Kidney capillary endothelial cell (primary cell): ENCODE data around the gene UGT2A3.
"Not testable (repeated sequence)": the region's sequence is repeated elsewhere in the genome, so short reads cannot be mapped to it uniquely, and the experiment has no call there.

Source experiments
- DNase-seq: peaks from one replicate; pipeline ENCODE4 v3.0.0-alpha.2; 2018; ENCODE audit warnings: low spot score

The UGT2A3 gene

GRCh38 chr4:68951078-68951805 lies at the start of gene UGT2A3:
UGT2A3 (minus strand) TSS chr4:68951804; CDS start chr4:68951760, 44 bp downstream.
- no peak for DNase-seq

GRCh38 chr4:68997040-68997439 lies 45.4 kb upstream of the UGT2A3 start:
- no peak for DNase-seq

- DNase-seq, result no peak
Measured at GRCh38 chr4:68995292-68995691, 43.7 kb upstream of the UGT2A3 start.

- DNase-seq, result no peak
Measured at GRCh38 chr4:68987007-68987406, 35.4 kb upstream of the UGT2A3 start.

GRCh38 chr4:68985442-68985841 lies 33.8 kb upstream of the UGT2A3 start:
- no peak for DNase-seq

- DNase-seq, result no peak
Measured at GRCh38 chr4:68984947-68985346, 33.3 kb upstream of the UGT2A3 start.

GRCh38 chr4:68963374-68963773 lies 11.8 kb upstream of the UGT2A3 start:
- no peak for DNase-seq

- DNase-seq, result no peak
Measured at GRCh38 chr4:68962868-68963267, 11.3 kb upstream of the UGT2A3 start.

GRCh38 chr4:68960294-68961163 lies 8.9 kb upstream of the UGT2A3 start:
- DNase-seq, result no peak

GRCh38 chr4:68959085-68959484 lies 7.5 kb upstream of the UGT2A3 start:
- DNase-seq, result not testable (repeated sequence)

GRCh38 chr4:68954126-68954525 lies 2.5 kb upstream of the UGT2A3 start:
- DNase-seq, result no peak

- no peak for DNase-seq
Measured at GRCh38 chr4:68953056-68953596, 1.5 kb upstream of the UGT2A3 start.

- no peak for DNase-seq
Measured at GRCh38 chr4:68951806-68952585, 392 bp upstream of the UGT2A3 start.

- DNase-seq, result no peak
Measured at GRCh38 chr4:68950033-68950432, 1.6 kb downstream of the UGT2A3 start.

- DNase-seq, result no peak
Measured at GRCh38 chr4:68948985-68949384, 2.6 kb downstream of the UGT2A3 start.

- DNase-seq, result no peak
Measured at GRCh38 chr4:68948044-68948743, 3.4 kb downstream of the UGT2A3 start.

GRCh38 chr4:68929076-68929737 lies 22.4 kb downstream of the UGT2A3 start:
- DNase-seq, result no peak

- no peak for DNase-seq
Measured at GRCh38 chr4:68927165-68927564, 24.4 kb downstream of the UGT2A3 start.

GRCh38 chr4:68922202-68922601 lies 29.4 kb downstream of the UGT2A3 start:
- not testable (repeated sequence) for DNase-seq

- DNase-seq, result no peak
Measured at GRCh38 chr4:68921051-68921450, 30.6 kb downstream of the UGT2A3 start.

- no peak for DNase-seq
Measured at GRCh38 chr4:68917016-68917415, 34.6 kb downstream of the UGT2A3 start.
